NCI-H2107 (cell line): Measurements from ENCODE around the gene FRRS1.

ENCODE experiments used
- DNase-seq: peaks from one replicate; lab custom pipeline; 2025; lab: John Stamatoyannopoulos, UW

Gene FRRS1

DNA sequence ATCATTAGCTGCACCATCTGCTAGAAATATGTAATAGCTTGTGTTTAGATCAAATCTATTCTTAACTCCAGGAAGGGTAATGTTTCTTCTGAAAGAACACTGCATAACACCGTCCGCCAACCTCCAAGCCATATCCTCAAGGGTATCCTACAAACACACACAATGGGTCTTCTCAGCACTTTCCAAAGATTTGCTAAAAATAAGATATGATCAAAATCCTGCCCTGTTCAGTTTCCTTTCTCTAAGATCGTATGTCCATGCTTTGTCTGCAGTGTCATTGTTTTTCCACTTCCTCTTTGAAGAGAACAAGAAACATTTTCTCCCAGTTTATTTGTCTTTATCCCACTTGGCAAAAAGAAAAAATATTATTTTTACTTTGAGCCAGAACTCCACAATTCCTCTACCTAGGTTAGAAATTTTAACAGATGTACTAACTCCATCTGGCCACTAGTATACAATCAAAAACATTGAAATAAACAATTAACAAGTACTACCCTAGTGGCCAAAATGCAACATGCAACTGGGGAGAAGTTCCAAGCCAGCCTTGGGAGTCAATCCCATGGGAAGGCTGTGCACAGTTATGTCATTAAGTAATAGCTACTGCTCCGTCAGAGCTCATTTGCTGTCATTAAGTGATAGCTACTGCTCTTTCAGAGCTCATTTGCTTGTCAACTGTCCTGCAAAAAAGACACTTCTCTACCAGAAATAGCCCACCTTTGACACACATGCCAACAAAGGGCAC is 37.8 kb downstream of the FRRS1 start:
- DNase-seq: no peak

DNA sequence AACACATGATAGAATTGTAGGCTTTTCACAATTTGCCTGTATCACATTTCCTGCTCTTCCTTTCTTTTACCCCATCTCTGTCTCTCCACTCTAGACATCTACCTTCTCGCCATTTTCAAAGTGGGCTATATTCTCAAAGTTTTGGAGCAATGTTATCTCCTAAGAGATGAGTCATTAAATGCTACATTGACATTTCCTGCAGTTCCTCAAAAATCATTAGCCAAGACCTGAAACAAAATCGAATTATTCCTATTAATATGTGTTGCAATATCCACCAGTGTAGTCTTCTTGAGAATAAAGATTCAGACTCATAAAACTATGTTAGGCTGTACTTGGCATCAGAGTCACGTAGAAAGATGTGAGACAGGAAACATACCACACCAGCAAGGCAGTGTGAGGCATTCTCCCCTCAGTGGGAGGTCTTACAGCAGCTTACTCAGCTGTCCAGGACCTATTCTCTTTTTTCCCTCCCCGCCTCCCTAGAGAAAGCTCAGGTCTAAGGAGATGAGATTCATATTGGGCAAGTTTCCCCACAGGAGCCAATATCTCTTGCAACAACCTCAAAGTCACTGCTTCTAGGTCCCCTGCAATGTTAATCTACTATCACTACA is 38.8 kb downstream of the FRRS1 start:
- no peak for DNase-seq

DNA sequence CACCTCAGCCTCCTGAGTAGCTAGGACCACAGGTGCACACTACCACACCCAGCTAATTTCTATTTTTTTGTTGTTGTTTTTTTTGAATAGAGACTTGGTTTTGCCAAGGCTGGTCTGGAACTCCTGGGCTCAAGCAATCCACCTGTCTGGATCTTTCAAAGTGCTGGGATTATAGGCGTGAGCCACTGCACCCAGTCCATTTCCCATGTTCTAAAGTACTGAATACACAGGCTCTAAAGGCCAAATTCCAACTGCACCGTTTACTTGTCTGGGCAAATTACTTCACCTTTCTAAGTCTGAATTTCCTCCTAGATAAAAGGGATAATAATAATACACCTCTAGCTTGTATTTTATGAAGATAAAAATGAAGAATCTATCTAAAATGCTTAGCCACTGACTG is 39.6 kb downstream of the FRRS1 start:
- DNase-seq: no peak

DNA sequence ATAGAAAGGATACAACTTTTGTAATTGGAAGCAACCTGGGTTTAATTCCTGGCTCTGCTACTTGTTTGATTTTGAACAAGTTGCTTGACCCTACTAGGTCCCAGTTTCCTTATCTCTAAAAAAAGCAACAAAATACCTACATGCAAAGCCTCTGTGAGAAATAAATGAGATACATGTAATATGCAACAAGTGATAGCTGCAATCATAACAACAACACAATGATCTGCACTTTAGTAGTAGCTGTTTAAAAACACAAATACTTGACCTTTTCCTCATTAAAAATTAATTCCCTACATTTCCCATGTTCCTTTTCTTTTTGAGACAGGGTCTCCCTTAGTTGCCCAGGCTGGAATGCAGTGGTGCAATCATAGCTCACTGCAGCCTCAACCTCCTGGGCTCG is 40.0 kb downstream of the FRRS1 start:
- DNase-seq: no peak

DNA sequence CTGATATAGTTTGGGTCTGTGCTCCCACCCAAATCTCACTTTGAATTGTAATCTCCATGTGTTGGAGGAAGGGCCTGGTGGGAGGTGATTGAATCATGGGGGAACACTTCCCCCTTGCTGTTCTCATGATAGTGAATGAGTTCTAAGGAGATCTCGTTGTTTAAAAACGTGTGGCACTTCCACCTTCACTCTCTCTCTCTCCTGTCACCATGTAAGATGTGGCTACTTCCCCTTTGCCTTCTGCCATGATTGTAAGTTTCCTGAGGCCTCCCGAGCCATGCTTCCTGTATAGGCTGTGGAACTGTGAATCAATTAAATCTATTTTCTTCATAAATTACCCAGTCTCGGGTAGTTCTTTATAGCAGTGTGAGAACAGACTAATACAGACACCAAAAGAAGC is 40.4 kb downstream of the FRRS1 start:
- no peak for DNase-seq

DNA sequence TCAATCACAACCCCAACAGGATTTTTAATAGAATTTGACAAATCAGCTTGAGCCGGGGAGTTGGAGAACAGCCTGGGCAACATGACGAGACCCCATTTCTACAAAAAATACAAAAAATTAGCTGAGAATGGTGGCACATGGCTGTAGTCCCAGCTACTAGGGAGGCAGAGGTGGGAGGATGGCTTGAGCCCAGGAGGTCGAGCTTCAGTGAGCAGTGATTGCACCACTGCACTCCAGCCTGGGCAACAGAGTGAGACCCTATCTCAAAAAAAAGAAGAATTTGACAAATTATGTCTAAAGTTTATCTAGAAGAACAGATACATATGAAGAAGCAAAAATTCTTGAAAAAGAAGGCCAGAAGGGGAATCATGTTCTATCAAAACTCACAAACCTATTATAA is 43.2 kb downstream of the FRRS1 start:
- no peak for DNase-seq

DNA sequence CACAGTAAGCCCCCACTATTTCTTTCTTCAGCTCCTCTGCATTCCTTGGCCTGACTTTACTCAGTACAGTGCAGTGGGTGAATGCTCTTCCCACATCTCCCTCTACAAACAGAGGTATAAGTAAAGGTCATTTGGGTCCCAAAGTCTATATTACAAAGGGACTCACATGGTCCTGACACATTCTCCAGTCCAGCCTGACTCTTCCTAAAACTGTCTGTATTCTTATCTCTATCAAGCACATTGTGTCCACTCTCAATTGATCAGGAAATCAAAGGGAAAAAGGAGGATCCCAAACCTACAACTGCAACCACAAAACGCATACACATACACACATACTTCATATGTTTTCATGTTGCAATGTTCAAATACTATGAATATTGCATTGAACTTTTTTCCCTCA is 49.4 kb downstream of the FRRS1 start:
- DNase-seq: no peak

DNA sequence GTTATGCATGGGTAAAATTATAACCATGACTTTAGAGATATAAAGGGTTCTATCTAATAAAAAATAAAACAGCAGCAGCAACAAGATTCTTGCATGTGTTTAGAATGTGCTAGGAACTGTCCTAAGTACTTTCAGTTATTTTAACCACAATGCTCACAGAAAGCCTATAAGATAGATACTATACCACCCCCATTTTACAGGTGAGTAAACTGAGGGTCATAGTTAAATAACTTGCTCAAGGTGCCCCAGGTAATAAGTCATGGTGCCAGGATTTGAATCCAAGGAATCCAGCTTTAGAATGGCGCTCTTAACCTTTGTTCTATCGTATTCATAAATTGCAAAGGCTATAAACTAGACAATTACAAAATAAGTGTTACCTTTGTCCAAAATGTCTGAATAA is 53.4 kb downstream of the FRRS1 start:
- DNase-seq: no peak

DNA sequence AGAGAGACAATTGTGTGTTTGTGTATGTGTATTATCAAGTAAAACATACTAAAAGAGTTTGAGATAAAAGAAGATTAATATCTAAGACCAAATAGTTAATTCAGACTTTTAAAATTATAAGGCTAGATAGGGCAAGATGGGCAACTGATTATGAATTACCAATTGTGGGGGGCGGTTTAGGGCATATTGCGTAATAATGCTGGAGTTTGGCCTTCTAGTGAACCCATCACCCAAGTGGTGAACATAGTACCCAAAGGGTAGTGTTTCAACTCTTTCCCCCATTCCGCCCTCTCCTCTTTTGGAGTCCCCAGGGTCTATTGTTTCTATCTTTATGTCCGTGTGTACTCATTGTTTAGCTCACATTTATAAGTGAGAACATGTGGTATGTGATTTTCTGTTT is 55.4 kb downstream of the FRRS1 start:
- no peak for DNase-seq

DNA sequence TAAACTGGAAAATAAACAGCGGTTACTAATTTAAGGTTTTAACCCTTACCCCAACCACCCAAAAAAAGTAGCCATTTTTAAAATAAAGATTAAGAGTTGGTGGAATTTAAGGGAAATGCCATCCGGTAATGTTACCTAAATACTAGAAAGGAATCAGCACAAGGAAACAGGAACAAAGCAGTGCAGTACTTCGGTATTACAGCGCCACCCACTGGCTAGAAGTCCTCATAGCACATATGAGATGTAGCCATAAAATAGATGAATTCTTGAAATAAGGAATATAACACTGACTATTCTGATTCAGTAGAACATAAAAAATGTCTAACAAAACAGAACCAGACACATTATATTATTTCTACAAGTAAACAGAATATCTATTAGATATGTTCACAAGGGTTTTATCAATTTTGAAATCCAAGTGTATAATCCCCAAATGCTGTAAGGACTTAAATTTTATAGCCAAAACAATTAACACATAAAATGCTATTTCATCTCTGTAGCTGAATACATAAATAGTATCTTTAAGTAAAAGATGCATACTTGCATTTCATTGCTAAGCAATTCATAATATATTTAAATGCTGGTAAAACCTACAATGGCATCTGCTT is 58.8 kb downstream of the FRRS1 start:
- peak; percentile 48 for DNase-seq

DNA sequence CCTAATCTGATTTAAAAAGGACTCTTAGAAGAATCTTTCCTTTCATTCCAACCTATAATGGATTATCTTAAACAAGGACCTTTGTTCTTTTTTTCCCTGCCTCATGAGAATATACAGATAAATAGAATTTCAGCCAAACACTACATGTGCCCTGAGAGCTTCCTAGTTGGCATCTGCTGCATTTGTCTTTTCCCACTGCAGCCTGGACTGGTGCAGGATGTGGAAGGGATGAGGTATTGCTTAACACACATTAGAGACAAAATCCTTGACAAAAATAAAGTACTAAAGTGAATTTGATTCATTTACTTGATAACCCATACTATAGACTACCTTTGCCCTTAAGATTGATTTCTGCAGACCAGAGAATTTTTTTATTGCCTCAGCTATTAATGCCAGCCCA is 61.0 kb downstream of the FRRS1 start:
- DNase-seq: no peak

DNA sequence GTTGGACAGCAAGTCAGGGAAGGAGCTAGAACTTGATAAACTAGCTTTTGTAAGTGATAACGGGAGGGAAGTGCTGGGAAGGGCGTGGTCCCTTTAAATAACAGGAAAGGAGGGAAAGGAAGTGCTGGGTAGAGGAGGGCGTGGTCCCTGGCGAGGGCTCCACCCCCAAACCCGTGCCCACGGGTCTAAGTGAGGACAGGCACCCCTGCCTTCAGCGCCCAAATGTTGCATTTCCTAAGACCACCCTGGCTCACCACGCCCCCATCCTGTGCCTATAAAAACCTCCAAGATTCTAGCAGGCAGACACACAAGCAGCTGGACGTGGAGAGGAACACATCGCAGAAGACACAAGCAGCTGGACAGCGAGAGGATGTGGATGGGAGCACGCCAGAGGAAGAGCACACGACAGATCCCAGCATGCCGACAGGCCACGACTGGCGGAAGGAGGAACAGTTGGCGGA is 62.0 kb downstream of the FRRS1 start:
- DNase-seq: no peak

DNA sequence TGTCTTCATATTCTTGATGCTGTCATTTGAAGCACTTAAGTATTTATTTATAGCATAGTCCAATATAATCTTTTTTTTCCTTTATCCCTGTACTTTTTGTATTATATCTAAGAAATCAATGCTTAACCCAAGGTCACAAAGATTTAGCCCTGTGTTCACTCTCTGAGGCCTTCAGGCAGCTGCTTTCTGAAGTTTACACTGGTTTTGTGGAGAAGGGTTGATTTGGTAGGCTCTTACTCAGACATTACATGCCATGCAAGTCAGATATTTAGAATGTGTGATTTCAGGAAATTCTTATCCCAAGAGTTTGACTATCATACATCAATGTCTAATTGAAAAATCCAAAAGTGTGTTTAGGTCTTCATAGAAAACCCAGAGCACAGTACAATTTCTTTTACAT is 64.2 kb downstream of the FRRS1 start:
- no peak for DNase-seq

DNA sequence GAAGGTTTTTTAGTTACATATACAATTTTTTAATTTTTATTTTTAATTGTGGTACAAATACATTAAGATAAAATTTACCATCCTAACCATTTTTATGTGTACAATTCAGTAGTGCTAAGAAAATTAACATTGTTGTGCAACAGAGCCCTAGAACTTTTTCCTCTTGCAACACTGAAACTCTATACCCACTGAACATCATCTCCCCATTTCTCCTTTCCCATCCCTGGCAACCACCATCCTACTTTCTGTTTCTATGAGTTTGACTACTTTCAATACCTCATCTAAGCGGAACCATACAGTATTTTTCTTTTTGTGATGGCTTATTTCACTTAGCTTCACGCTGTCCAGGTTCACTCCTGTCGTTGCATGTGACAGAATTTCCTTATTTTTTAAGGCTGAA is 66.4 kb downstream of the FRRS1 start:
- DNase-seq: no peak

DNA sequence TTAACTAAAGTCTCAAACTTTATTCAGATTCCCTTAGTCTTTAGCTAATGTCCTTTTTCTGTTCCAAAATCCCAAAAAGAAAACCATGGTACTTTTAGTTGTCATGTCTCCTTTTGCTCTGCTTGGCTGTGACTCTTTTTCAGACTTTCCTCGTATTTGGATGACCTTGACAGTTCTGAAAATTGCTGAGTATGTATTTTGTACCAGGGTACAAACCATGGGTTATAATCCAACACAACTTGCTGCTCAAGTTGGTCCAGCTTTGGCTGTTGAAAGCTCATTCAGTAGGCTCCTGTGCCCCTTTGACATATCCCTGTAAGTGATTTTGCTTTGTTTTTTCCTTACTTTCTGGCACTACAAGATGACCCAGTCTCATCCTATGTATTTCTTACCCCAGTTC is 68.9 kb downstream of the FRRS1 start:
- DNase-seq: no peak

DNA sequence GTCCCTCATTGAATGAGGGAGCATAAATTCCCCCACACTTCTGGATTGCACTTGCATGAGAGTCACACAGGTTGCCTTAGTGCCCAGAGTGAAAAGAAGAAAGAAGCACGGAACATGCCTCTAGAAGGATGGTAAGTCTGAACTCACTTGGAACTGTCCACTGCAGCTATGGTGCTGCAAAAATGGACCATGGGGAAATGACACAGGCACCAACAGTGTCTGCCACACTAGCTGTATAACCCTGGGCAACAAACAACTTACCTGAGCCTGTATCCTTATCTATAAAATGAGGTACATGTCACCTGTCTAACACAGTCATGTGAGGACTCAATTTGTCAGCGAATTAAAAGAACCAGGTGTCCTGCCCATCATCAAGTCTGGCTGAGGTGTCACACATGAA is 69.8 kb downstream of the FRRS1 start:
- DNase-seq: no peak

DNA sequence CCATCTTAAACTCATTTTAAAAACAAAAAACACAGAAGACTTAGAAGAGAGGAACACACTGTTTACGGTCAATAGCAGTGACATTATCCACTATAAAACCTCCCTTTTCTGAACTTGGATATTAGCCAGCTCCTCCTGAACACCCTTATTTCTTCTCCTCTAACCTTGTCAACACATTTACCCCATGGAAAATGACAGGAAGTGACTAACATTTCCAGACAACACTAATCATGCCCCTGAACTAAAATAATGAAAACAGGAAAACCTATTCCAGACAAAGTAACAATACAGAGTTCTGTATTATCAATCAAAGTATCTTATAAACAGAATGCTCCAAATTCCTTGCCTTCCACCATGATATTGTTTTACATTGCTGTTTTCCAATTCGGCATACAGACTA is 75.3 kb downstream of the FRRS1 start:
- no peak for DNase-seq

DNA sequence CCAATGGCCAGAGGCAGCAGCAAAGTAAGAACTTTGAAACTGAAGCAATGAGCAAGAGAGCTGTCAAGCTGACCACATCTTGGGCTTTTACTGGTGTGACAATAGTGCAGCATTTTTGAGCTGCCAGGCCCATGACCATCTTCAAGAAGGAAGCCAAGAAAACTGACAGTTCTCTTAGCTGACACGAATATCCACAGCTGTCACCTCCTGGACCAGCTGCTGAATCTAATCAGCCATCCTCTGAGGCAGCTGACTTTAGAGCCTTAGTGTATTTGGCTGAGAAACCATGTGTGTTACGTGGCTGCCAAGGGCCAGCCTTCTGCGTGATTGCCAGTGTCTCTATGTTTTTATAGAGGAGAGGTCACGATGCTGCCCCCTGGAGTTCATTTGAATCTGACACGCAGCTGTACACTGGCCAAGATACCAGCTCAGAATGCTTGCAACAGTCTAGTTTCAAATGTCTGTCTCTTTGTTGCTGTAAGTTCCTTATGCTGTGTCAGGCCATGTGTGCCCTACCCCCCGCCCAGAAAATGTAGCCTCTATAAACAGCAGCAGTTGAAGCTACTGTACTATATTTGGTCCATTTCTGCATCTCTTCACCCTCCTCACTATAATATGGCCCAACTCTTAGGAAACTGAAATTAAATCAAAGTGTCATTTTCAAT is 80.8 kb downstream of the FRRS1 start:
- DNase-seq: peak; percentile 13

DNA sequence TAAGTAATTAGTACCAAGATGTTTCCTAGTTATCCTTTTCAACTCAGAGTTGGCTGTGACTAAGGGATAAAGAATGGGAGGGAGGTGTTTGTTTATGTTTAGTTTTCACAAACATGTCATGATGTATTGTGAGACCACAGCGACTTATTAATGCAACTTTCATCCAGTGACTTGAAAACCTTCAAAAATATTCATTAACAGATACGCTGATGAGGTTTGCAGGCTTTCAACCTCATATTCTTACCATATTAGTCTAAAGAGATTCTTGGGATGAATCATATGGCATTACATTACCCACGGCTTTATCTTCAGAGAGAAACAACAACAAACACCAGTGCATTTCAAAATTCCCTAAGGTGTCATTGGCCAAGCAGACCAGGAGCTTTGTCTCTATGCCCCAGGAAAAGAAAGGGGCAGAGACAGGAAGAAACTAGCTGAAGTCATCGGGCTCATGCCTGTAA is 84.1 kb downstream of the FRRS1 start:
- DNase-seq: no peak

DNA sequence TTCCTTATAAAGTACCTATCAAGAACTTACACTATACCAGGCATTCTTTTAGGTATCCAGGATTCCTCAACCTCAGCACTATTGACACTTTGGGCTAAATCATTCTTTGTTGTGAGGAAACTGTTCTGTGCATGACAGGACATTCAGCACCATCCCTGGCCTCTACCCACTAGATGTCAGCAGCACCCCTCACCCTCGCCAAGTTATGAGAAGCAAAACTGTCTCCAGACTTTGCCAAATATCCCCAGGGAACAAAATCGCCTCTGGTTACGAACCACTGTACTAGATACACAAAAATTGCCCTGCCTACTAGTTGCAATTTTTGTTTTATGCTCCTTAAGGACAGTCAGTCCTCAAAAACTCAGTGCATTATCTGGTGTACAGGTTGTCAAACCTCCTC is 84.9 kb downstream of the FRRS1 start:
- DNase-seq: no peak

DNA sequence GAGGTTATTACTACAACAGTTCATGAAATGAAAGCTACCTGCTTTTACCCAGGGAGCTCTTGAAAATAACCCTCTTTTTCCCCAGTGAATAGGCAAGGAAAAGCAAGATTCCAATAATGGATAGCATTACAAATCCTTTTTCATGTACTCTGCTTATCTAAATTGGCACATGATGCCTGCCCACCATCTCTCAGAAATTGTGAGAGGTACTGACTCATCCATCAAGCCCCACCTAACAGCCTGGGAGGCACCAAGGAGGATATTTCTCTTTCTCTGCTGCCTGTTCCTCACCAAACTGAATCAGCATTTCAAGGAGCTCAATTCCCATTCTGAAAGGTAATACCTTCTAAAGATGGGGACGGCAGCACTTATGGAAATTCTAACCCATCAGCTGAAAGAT is 86.2 kb downstream of the FRRS1 start:
- DNase-seq: no peak

DNA sequence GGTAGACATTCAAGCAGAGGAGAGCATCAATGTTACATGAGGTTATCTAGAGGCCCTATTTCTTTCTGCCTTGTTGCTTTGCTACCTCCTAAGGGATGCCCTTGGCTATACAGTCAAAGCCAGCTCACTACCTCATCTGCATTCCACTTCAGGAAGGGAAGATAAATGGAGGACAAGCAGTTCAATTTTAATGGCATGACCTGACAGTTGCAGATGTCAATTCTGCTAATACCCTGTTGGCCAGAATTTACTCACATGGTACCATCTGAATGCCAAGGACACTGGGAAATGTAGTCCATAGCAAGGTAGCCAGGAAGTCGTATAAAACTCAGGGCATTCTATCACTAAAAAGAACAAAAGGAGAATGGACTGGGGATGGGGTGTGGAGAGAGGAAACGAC is 89.0 kb downstream of the FRRS1 start:
- DNase-seq: no peak

DNA sequence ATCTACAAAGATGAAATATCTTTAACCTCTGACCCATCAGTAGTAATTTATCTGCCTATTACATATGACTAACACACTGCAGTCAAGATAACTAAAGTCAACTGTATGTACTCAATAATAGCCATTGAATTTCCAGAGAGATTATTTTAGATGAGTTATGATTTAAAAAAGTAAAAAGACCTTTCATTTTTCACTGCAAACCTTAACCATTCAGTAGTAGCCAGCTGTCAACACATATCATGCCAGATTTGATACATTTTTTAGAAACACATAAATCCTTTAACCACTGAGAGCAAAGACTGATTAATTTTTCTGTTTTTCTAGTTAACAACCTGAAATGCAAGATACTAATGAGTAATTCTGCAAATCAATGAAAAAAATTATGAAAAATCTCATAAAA is 89.6 kb downstream of the FRRS1 start:
- no peak for DNase-seq
